T1000 (cell line): ENCODE results near the gene TARS3.

Experiments
- DNase-seq: peaks from one replicate; lab custom pipeline; 2025; ENCODE audit warnings: mixed read lengths; lab: John Stamatoyannopoulos, UW

TARS3 gene

GRCh38 chr15:101621961-101622360 is 102.3 kb downstream of the TARS3 start:
- no peak for DNase-seq

GRCh38 chr15:101620671-101621070 is 103.6 kb downstream of the TARS3 start:
- no peak for DNase-seq

GRCh38 chr15:101619615-101619865 is 104.7 kb downstream of the TARS3 start:
- DNase-seq: no peak

GRCh38 chr15:101618851-101619614 is 105.2 kb downstream of the TARS3 start:
- no peak for DNase-seq

GRCh38 chr15:101618076-101618475 is 106.2 kb downstream of the TARS3 start:
- no peak for DNase-seq

- DNase-seq: no peak
These were observed 106.8 kb downstream of the TARS3 start for GRCh38 chr15:101617390-101617965.

GRCh38 chr15:101615986-101616848 is 108.1 kb downstream of the TARS3 start:
- DNase-seq: peak; percentile 48

- no peak for DNase-seq
These were observed 108.8 kb downstream of the TARS3 start for GRCh38 chr15:101615414-101615985.

- DNase-seq: no peak
These were observed 109.5 kb downstream of the TARS3 start for GRCh38 chr15:101614761-101615160.

- no peak for DNase-seq
These were observed 110.2 kb downstream of the TARS3 start for GRCh38 chr15:101614001-101614585.

- DNase-seq: no peak
These were observed 110.9 kb downstream of the TARS3 start for GRCh38 chr15:101613130-101614000.

GRCh38 chr15:101612676-101613075 is 111.6 kb downstream of the TARS3 start:
- DNase-seq: no peak

- no peak for DNase-seq
These were observed 112.5 kb downstream of the TARS3 start for GRCh38 chr15:101611580-101612299.

GRCh38 chr15:101611007-101611406 is 113.3 kb downstream of the TARS3 start:
- no peak for DNase-seq

GRCh38 chr15:101610611-101611000 is 113.7 kb downstream of the TARS3 start:
- no peak for DNase-seq

- DNase-seq: no peak
These were observed 114.3 kb downstream of the TARS3 start for GRCh38 chr15:101609742-101610610.

GRCh38 chr15:101608201-101608600 is 116.1 kb downstream of the TARS3 start:
- DNase-seq: no peak

- DNase-seq: no peak
These were observed 117.2 kb downstream of the TARS3 start for GRCh38 chr15:101607108-101607507.

- DNase-seq: no peak
These were observed 120.0 kb downstream of the TARS3 start for GRCh38 chr15:101604124-101604874.
